Mucosa of rectum (tissue), 2 donors: ENCODE measurements around the gene MALRD1.

Source experiments
- H3K27ac ChIP-seq, 2 donors: one replicate each; pipeline ENCODE4 v1.7.0; 2013; ENCODE audit warnings: inconsistent platforms in 2 of 2, low read depth in 2 of 2, low read length in 2 of 2
- H3K27me3 ChIP-seq, 2 donors: one replicate each; pipeline ENCODE4 v1.7.0; 2013; ENCODE audit warnings: low read length in 2 of 2; ENCODE audit not compliant: control insufficient read depth in 2 of 2, insufficient read depth in 2 of 2
- H3K36me3 ChIP-seq, 2 donors: one replicate each; pipeline ENCODE4 v1.7.0; 2013; ENCODE audit warnings: low read length in 2 of 2; ENCODE audit not compliant: control insufficient read depth in 2 of 2, insufficient read depth in 2 of 2
- H3K4me1 ChIP-seq, 2 donors: one replicate each; pipeline ENCODE4 v1.7.0; 2013; ENCODE audit warnings: low read length in 2 of 2, mild to moderate bottlenecking in 1 of 2; ENCODE audit not compliant: control insufficient read depth in 2 of 2, insufficient read depth in 2 of 2
- H3K4me3 ChIP-seq, 2 donors: one replicate each; pipeline ENCODE4 v1.7.0; 2013; ENCODE audit warnings: low read length in 2 of 2
- H3K9ac ChIP-seq, 2 donors: one replicate each; pipeline ENCODE4 v1.7.0; 2013; ENCODE audit warnings: low read length in 2 of 2, low read depth in 1 of 2, mild to moderate bottlenecking in 1 of 2
- H3K9me3 ChIP-seq, 2 donors: one replicate each; pipeline ENCODE4 v1.7.0; 2013; ENCODE audit warnings: low read length in 2 of 2; ENCODE audit not compliant: control insufficient read depth in 2 of 2
- donor health status: healthy.
- donor health status: Normal muscosa, but diverticular disease.

The MALRD1 gene

DNA sequence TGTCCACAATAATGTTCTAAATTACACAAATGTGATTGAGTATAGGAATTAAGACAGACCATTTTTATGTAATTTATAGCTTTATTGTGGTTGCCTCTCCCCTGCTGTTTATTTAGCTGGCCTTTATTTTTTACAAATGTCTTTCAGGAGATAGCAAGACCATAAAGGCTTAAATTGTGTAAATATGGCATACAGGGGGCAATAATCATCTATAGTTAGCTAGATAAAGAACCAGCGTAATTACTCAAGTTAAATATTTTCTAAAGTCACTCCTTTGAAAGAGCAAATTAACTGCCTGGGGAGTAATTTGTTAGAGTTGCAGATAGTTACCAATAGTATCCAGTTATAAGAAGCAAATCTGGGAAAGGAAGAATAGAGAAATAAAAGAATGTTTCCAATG is at the start of gene MALRD1:
TSS of gene MALRD1 (plus strand) at position 313 of the 400 bp plus-strand sequence. CDS start 138 bp downstream, outside the sequence.
- no peak within 1 kb of the TSS for H3K9ac ChIP-seq
- H3K36me3 ChIP-seq = no peaks in the 10 kb centered on the region
- no peaks in the 10 kb centered on the region for H3K9me3 ChIP-seq
- H3K27ac ChIP-seq = no peak within 1 kb of the TSS
- peaks cover 2 to 5% of the 10 kb centered on the region in 2 donors for H3K4me1 ChIP-seq
- H3K4me3 ChIP-seq = no peak within 1 kb of the TSS
- no peaks in the 10 kb centered on the region for H3K27me3 ChIP-seq

GRCh38 chr10:19003341-19003740 is 45.3 kb upstream of the MALRD1 start:
- H3K27me3 ChIP-seq = no peaks in the 10 kb centered on the region
- H3K9me3 ChIP-seq = no peaks in the 10 kb centered on the region
- H3K9ac ChIP-seq = no peak overlapping the region
- H3K27ac ChIP-seq = no peak overlapping the region
- no peaks in the 10 kb centered on the region for H3K36me3 ChIP-seq
- no peak overlapping the region for H3K4me3 ChIP-seq
- H3K4me1 ChIP-seq = no peaks in the 10 kb centered on the region

GRCh38 chr10:19012111-19012510 is 36.5 kb upstream of the MALRD1 start:
- Histone ChIP-seq H3K27ac (no peak overlapping the region), H3K9ac (no peak overlapping the region), H3K27me3 (no peaks in the 10 kb centered on the region), H3K36me3 (no peaks in the 10 kb centered on the region), H3K4me3 (no peak overlapping the region), H3K9me3 (no peaks in the 10 kb centered on the region), H3K4me1 (no peaks in the 10 kb centered on the region)

DNA sequence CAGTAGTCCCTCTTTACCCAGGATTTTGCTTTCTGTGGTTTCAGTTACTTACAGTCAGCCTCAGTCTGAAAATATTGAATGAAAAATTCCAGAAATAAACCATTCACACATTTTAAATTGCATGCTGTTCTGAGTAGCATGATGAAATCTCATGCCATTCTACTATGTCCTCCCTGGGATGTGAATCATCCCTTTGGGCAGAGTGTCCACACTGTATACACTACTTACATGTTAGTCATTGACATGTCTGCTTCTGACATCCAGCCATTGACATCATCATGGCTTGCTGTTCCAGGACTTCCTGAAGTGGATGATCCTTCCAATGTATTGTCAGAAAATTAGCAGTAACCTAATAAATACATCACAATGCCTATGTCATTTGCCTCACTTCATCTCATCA is 34.6 kb upstream of the MALRD1 start:
- Histone ChIP-seq H3K27ac (no peak overlapping the region), H3K27me3 (no peaks in the 10 kb centered on the region), H3K9me3 (no peaks in the 10 kb centered on the region), H3K9ac (no peak overlapping the region), H3K4me1 (no peaks in the 10 kb centered on the region), H3K4me3 (no peak overlapping the region), H3K36me3 (no peaks in the 10 kb centered on the region)

DNA sequence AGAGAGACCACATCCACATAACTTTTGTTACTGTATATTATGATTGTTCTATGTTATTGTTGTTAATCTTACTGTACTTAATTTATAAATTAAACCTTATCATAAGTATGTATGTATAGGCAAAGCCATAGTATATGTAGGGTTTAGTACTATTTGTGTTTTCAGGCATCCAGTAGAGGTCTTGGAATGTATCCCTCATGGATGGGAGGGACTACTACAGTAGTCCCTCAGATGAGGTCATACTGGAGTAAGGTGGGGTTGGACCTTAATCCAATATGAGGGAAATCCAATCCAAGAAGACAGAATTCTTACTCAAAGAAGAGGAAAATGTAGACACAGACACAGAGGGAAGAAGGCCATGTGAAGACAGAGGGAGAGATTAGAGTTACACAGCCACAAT is 34.1 kb upstream of the MALRD1 start:
- H3K4me1 ChIP-seq = no peaks in the 10 kb centered on the region

DNA sequence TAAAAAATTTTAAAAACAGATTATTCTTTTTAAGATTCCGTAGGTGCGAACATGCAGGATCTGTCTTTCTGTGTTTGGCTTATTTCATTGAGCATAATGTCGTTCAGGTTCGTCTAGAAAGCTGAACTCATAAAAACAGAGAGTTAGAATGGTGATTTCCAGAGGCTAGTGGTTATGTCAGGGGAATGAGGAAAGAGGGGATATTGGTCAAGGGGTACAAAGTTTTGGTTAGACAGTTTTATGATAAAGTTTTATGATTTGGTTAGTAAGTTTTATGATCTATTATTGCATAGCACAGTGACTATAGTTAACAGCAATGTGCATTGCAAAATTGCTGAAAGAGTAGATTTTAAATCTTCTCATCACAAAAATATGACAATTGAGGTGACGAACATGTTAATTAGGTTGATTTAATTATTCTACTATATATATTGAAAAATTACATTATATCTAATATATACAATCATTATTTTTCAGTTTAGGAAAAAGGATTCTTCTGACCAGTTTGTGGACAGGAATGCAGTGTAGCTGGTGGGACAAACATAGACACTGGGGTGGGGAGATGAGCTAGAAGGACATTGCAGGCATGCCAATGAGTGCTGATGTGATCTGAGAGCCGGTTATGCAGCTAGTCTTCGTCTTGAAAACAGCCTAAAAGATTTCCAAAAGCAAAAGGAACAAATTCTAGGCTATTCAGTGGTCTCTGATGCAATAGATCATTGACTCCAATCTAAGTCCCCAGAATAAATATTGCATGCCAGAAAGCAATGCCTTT is 31.3 kb upstream of the MALRD1 start:
- Histone ChIP-seq H3K27ac (no peak overlapping the region), H3K4me3 (no peak overlapping the region), H3K9me3 (no peaks in the 10 kb centered on the region), H3K9ac (no peak overlapping the region), H3K4me1 (no peaks in the 10 kb centered on the region), H3K36me3 (no peaks in the 10 kb centered on the region), H3K27me3 (no peaks in the 10 kb centered on the region)

More for the DNA sequence above, 34.1 kb upstream of the MALRD1 start:
- no peak overlapping the region for H3K27ac ChIP-seq
- H3K4me3 ChIP-seq = no peak overlapping the region
- H3K27me3 ChIP-seq = no peaks in the 10 kb centered on the region
- H3K9ac ChIP-seq = no peak overlapping the region
- no peaks in the 10 kb centered on the region for H3K9me3 ChIP-seq
- no peaks in the 10 kb centered on the region for H3K36me3 ChIP-seq

GRCh38 chr10:19021162-19021561 is 27.4 kb upstream of the MALRD1 start:
- Histone ChIP-seq H3K27me3 (no peaks in the 10 kb centered on the region), H3K27ac (no peak overlapping the region), H3K4me1 (no peaks in the 10 kb centered on the region), H3K36me3 (no peaks in the 10 kb centered on the region), H3K4me3 (no peak overlapping the region), H3K9ac (no peak overlapping the region), H3K9me3 (no peaks in the 10 kb centered on the region)

DNA sequence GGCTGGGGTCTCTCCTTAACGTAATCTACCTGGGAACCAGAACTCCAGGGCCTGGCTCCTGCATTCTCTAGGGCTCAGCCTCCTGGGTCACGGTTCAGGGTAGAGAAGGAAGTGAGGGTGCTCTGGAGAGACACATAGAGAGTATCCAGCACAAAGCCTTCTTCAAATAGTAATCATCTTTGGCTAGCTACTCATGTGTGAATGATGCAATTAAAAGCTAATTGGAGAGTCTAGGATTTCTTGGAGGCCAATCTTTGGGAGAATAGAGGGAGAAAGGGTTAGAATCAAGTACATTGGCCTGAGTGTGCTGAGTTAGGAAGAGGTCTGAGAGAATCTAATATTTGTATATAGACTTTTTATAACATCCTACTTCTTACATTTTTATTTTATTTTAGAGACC is 24.0 kb upstream of the MALRD1 start:
- no peaks in the 10 kb centered on the region for H3K36me3 ChIP-seq
- no peaks in the 10 kb centered on the region for H3K27me3 ChIP-seq

GRCh38 chr10:19031763-19032162 is 16.8 kb upstream of the MALRD1 start:
- no peak overlapping the region for H3K27ac ChIP-seq
- H3K4me3 ChIP-seq = no peak overlapping the region
- H3K27me3 ChIP-seq = no peaks in the 10 kb centered on the region
- no peaks in the 10 kb centered on the region for H3K9me3 ChIP-seq
- H3K9ac ChIP-seq = no peak overlapping the region
- H3K36me3 ChIP-seq = no peaks in the 10 kb centered on the region
- H3K4me1 ChIP-seq = no peaks in the 10 kb centered on the region

More for the DNA sequence above, 24.0 kb upstream of the MALRD1 start:
- no peak overlapping the region for H3K9ac ChIP-seq
- no peaks in the 10 kb centered on the region for H3K4me1 ChIP-seq
- no peak overlapping the region for H3K4me3 ChIP-seq
- no peak overlapping the region for H3K27ac ChIP-seq
- H3K9me3 ChIP-seq = no peaks in the 10 kb centered on the region

DNA sequence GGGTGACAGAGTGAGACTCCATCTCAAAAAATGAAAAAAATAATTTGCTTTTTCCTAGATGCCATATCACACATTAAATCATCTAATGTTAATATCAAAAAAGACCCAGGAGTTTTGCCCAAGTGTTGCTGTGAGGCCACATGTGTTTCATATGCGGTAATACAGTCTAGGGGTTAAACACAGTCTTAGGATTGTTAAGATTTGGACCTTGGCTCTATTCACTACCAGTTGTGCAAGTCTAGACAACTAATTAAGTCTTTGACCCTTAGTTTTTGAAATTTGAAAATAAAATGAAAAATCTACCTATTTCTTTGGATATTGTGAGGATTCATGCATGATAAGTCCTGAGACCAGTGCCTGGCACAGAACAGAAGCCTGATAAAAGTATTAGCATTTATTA is 14.9 kb upstream of the MALRD1 start:
- Histone ChIP-seq H3K9ac (no peak overlapping the region), H3K9me3 (no peaks in the 10 kb centered on the region), H3K27ac (no peak overlapping the region), H3K36me3 (no peaks in the 10 kb centered on the region), H3K27me3 (no peaks in the 10 kb centered on the region), H3K4me1 (no peaks in the 10 kb centered on the region), H3K4me3 (no peak overlapping the region)
